T-helper 17 cell (primary cell): Measurements from ENCODE around the gene SELENOM. TPM values are rescaled to one million over a fixed set of nuclear protein-coding genes. Genes with fewer than 3 reads are reported as not detected.

Source experiments
- ATAC-seq: fragments of 150-1000 bp; cut with Tn5 transposase; 2 replicates; pipeline ENCODE4 v1.10.0; 2021; ENCODE audit warnings: mild to moderate bottlenecking, moderate library complexity
- DNase-seq, 3 donors: peaks; one replicate each; pipeline versions ENCODE4 v3.0.0 to v3.0.0-alpha.2; 2020 to 2021
- H3K9me3 ChIP-seq: one replicate; pipeline ENCODE4 v1.7.0; 2013; ENCODE audit warnings: low read length, mild to moderate bottlenecking; ENCODE audit not compliant: control insufficient read depth, poor library complexity, severe bottlenecking
- H3K27ac Mint-ChIP-seq: one replicate; pipeline ENCODE4 v1.8.0; 2022; ENCODE audit warnings: mild to moderate bottlenecking, moderate library complexity, mixed read lengths
- H3K27me3 Mint-ChIP-seq: one replicate; pipeline ENCODE4 v1.8.0; 2022; ENCODE audit warnings: mixed read lengths
- H3K36me3 Mint-ChIP-seq: one replicate; pipeline ENCODE4 v1.8.0; 2022; ENCODE audit warnings: low read depth, mixed read lengths
- H3K4me1 Mint-ChIP-seq: one replicate; pipeline ENCODE4 v1.8.0; 2022; ENCODE audit warnings: mild to moderate bottlenecking, mixed read lengths
- H3K4me3 Mint-ChIP-seq: one replicate; pipeline ENCODE4 v1.8.0; 2022; ENCODE audit warnings: mild to moderate bottlenecking, moderate library complexity, mixed read lengths
- total RNA-seq, 4 donors: library from RNA in 2 of 4; stranded (reverse) in 2 of 4; gene quantifications; one replicate each; pipeline ENCODE4 v1.2.3 and lab custom pipeline; 2022 to 2026

The SELENOM gene
- total RNA-seq (10 to 100 TPM; 33.2 to 54.8 TPM), total RNA-seq (lab: John Stamatoyannopoulos, UW) (17.5 to 18.2 reads per million in 2 donors)

GRCh38 chr22:31107178-31107893 is at the start of gene SELENOM:
TSS of gene SELENOM (minus strand) at chr22:31107568. CDS start at chr22:31107505, 63 bp downstream.
- peak within 1 kb of the TSS; percentile 97 for H3K4me3 Mint-ChIP-seq
- no peaks in the 10 kb centered on the region for H3K27me3 Mint-ChIP-seq
- DNase-seq: peak; percentile 76 to 89 (median 85)
- peak; percentile 96 for ATAC-seq
- peak within 1 kb of the TSS; percentile 91 for H3K27ac Mint-ChIP-seq
- H3K36me3 Mint-ChIP-seq: no peaks in the 10 kb centered on the region
- no peaks in the 10 kb centered on the region for H3K9me3 ChIP-seq
- H3K4me1 Mint-ChIP-seq: peaks cover 16% of the 10 kb centered on the region

- no peak for DNase-seq
- no peaks in the 10 kb centered on the region for H3K36me3 Mint-ChIP-seq
- no peak overlapping the region for H3K27ac Mint-ChIP-seq
- H3K4me3 Mint-ChIP-seq: no peak overlapping the region
- ATAC-seq: no peak
- H3K9me3 ChIP-seq: no peaks in the 10 kb centered on the region
- H3K27me3 Mint-ChIP-seq: peaks cover 10% of the 10 kb centered on the region
- H3K4me1 Mint-ChIP-seq: peaks cover 10% of the 10 kb centered on the region
These were observed 48.1 kb upstream of the SELENOM start for GRCh38 chr22:31155422-31155821.

DNA sequence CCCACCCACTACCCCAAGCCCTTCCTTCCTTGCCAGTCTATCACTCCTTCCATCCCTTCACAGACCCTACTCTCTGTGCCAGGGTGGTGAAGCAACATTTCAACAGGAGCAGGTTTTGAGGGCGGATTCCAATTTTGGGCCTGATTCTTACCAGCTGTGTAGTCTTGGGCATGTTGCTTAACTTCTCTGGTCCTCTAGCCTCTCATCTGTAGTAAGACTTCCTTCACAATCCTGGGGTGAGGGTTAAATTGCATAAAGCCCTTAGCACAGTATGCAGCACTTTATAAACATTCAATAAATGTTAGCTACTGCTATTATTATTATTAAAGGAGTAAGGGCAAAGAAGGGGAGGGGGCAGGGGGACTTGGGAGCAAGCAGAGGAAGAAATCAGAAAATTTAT is 47.6 kb upstream of the SELENOM start:
- no peak overlapping the region for H3K27ac Mint-ChIP-seq

DNA sequence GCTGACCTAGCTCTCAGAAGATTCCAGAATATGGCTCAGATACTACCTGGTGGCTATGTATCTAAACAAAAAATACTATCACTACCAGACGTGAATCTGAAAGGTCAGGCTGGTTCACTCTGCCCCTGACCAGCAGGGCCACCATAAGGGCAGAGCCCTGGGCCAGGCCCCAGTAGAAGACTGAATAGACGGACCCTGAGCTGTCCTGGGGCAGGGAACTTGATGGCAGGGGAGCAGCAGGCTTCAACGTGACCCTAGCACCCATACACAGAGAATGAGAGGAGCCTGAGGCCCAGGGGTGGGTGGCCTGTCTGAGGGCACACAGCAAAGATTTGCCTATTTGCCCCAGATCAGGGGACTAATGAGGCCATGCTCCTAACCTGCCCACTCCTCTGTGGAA is 46.0 kb upstream of the SELENOM start:
- no peak overlapping the region for H3K4me3 Mint-ChIP-seq
- H3K4me1 Mint-ChIP-seq: peaks cover 2% of the 10 kb centered on the region
- H3K27ac Mint-ChIP-seq: peak overlapping the region; percentile 14
- ATAC-seq (no peak), DNase-seq (no peak)
- H3K27me3 Mint-ChIP-seq: peaks cover 22% of the 10 kb centered on the region
- no peaks in the 10 kb centered on the region for H3K36me3 Mint-ChIP-seq
- no peaks in the 10 kb centered on the region for H3K9me3 ChIP-seq

More for the DNA sequence above, 47.6 kb upstream of the SELENOM start:
- H3K4me1 Mint-ChIP-seq: peaks cover 9% of the 10 kb centered on the region
- ATAC-seq: no peak
- H3K27me3 Mint-ChIP-seq: peaks cover 14% of the 10 kb centered on the region
- H3K9me3 ChIP-seq: no peaks in the 10 kb centered on the region
- DNase-seq: no peak
- H3K4me3 Mint-ChIP-seq: no peak overlapping the region
- no peaks in the 10 kb centered on the region for H3K36me3 Mint-ChIP-seq

DNA sequence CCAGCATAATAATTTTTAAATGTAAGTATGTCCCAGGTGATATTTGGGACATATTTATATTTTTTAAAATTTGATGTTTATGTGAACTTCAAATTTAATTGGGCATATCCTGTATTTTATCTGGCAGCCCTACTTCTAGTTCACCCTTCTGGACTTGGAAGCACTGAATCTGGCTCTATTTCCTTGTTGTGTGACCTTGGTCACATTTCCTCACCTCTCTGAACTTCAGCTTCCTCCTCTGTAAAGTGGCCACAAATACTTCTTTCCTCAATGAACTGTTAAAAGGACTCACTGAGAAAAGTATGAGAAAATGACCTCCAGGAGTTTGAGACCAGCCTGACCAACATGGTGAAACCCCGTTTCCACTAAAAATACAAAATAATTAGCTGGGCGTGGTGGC is 44.5 kb upstream of the SELENOM start:
- H3K4me3 Mint-ChIP-seq: no peak overlapping the region
- ATAC-seq: no peak

DNA sequence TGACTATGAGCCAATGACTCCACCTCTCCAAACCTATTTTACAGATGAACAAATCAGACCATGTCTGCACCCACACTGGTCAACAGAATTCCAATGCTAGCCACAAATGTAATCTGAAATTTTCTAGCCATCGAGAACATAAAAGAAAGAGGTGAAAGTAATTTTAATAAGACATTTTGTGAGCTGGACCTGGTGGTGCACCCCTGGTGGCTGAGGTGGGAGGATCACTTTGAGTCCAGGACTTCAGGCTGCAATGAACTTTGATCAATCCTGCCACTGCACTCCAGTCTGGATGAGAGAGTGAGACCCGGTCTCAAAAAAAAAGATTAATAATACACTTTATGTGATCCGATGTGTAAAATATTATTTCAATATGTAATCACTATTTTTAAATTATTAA is 43.2 kb upstream of the SELENOM start:
- Mint-ChIP-seq H3K4me1 (no peaks in the 10 kb centered on the region), H3K27me3 (peaks cover 22% of the 10 kb centered on the region), H3K27ac (no peak overlapping the region), H3K36me3 (no peaks in the 10 kb centered on the region), H3K4me3 (no peak overlapping the region)
- ATAC-seq: no peak
- H3K9me3 ChIP-seq: no peaks in the 10 kb centered on the region
- no peak for DNase-seq

More for the DNA sequence above, 44.5 kb upstream of the SELENOM start:
- Mint-ChIP-seq H3K4me1 (no peaks in the 10 kb centered on the region), H3K27me3 (peaks cover 22% of the 10 kb centered on the region), H3K36me3 (no peaks in the 10 kb centered on the region), H3K27ac (no peak overlapping the region)
- no peaks in the 10 kb centered on the region for H3K9me3 ChIP-seq
- no peak for DNase-seq

- Mint-ChIP-seq H3K4me1 (no peaks in the 10 kb centered on the region), H3K27me3 (peaks cover 22% of the 10 kb centered on the region), H3K4me3 (no peak overlapping the region), H3K27ac (no peak overlapping the region), H3K36me3 (no peaks in the 10 kb centered on the region)
- no peaks in the 10 kb centered on the region for H3K9me3 ChIP-seq
- DNase-seq (no peak), ATAC-seq (peak; percentile 46)
These were observed 41.7 kb upstream of the SELENOM start for GRCh38 chr22:31148953-31149627.

- H3K27me3 Mint-ChIP-seq: peaks cover 21% of the 10 kb centered on the region
- no peak for DNase-seq
- no peak overlapping the region for H3K27ac Mint-ChIP-seq
- H3K36me3 Mint-ChIP-seq: no peaks in the 10 kb centered on the region
- H3K4me3 Mint-ChIP-seq: no peak overlapping the region
- ATAC-seq: no peak
- H3K9me3 ChIP-seq: no peaks in the 10 kb centered on the region
- H3K4me1 Mint-ChIP-seq: no peaks in the 10 kb centered on the region
These were observed 41.1 kb upstream of the SELENOM start for GRCh38 chr22:31148488-31148887.

- H3K27me3 Mint-ChIP-seq: peaks cover 7% of the 10 kb centered on the region
- H3K4me1 Mint-ChIP-seq: no peaks in the 10 kb centered on the region
- H3K36me3 Mint-ChIP-seq: no peaks in the 10 kb centered on the region
- no peak overlapping the region for H3K4me3 Mint-ChIP-seq
- DNase-seq (no peak), ATAC-seq (no peak)
- H3K9me3 ChIP-seq: no peaks in the 10 kb centered on the region
- no peak overlapping the region for H3K27ac Mint-ChIP-seq
These were observed 36.9 kb upstream of the SELENOM start for GRCh38 chr22:31144223-31144622.

GRCh38 chr22:31143537-31143936 is 36.2 kb upstream of the SELENOM start:
- DNase-seq (no peak), ATAC-seq (no peak)
- Mint-ChIP-seq H3K4me1 (no peaks in the 10 kb centered on the region), H3K36me3 (no peaks in the 10 kb centered on the region), H3K4me3 (no peak overlapping the region), H3K27ac (no peak overlapping the region), H3K27me3 (peaks cover 6% of the 10 kb centered on the region)
- H3K9me3 ChIP-seq: no peaks in the 10 kb centered on the region

DNA sequence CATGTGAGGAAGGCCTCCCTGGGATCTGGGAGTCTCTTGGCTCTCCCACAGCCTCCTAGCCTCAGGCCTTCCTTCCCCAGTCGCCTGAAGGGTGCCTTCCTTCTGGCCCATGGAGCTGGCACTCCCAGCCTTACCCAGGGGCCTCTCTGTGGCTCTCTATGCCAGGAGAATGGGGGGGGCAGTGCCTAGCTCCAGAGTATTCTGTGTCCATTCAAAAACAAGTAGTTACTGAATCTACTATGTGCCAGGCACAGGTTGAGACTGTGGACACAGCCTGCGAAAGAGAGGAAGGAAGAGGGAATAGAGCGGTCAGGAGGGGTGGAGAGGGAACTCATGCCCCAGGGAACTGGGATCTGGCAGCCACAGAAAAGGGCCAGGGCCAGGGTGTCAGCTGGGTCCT is 35.7 kb upstream of the SELENOM start:
- no peak for DNase-seq
- no peaks in the 10 kb centered on the region for H3K9me3 ChIP-seq
- ATAC-seq: no peak
- Mint-ChIP-seq H3K27me3 (peaks cover 6% of the 10 kb centered on the region), H3K27ac (no peak overlapping the region), H3K4me3 (no peak overlapping the region), H3K4me1 (no peaks in the 10 kb centered on the region), H3K36me3 (no peaks in the 10 kb centered on the region)

- Mint-ChIP-seq H3K27ac (no peak overlapping the region), H3K4me1 (no peaks in the 10 kb centered on the region), H3K27me3 (peaks cover 6% of the 10 kb centered on the region), H3K4me3 (no peak overlapping the region), H3K36me3 (no peaks in the 10 kb centered on the region)
- H3K9me3 ChIP-seq: no peaks in the 10 kb centered on the region
- DNase-seq (no peak), ATAC-seq (no peak)
These were observed 34.9 kb upstream of the SELENOM start for GRCh38 chr22:31142285-31142684.

GRCh38 chr22:31141551-31141950 is 34.2 kb upstream of the SELENOM start:
- H3K9me3 ChIP-seq: no peaks in the 10 kb centered on the region
- ATAC-seq (no peak), DNase-seq (no peak)
- H3K4me3 Mint-ChIP-seq: no peak overlapping the region
- H3K36me3 Mint-ChIP-seq: no peaks in the 10 kb centered on the region
- peaks cover 6% of the 10 kb centered on the region for H3K27me3 Mint-ChIP-seq
- no peak overlapping the region for H3K27ac Mint-ChIP-seq
- H3K4me1 Mint-ChIP-seq: no peaks in the 10 kb centered on the region

GRCh38 chr22:31140746-31141145 is 33.4 kb upstream of the SELENOM start:
- Mint-ChIP-seq H3K36me3 (no peaks in the 10 kb centered on the region), H3K4me3 (no peak overlapping the region), H3K27ac (no peak overlapping the region), H3K27me3 (peaks cover 6% of the 10 kb centered on the region), H3K4me1 (no peaks in the 10 kb centered on the region)
- ATAC-seq (no peak), DNase-seq (no peak)
- no peaks in the 10 kb centered on the region for H3K9me3 ChIP-seq
